Neural cell (in vitro differentiated cells): Measurements from ENCODE around the gene ALPG.

Experiments
- EZH2 ChIP-seq: fragments of 200-600, 300-800 bp; shearing (Covaris generic), sonication (generic); IDR thresholded peaks from 2 replicates; pipeline ENCODE4 v1.6.1; 2014; ENCODE audit warnings: antibody characterized with exemption, low read length, borderline replicate concordance, mild to moderate bottlenecking; ENCODE audit not compliant: insufficient read depth, poor library complexity, severe bottlenecking
- POLR2AphosphoS5 ChIP-seq: IDR thresholded peaks from 2 replicates; pipeline ENCODE4 v1.6.1; 2012

DNA sequence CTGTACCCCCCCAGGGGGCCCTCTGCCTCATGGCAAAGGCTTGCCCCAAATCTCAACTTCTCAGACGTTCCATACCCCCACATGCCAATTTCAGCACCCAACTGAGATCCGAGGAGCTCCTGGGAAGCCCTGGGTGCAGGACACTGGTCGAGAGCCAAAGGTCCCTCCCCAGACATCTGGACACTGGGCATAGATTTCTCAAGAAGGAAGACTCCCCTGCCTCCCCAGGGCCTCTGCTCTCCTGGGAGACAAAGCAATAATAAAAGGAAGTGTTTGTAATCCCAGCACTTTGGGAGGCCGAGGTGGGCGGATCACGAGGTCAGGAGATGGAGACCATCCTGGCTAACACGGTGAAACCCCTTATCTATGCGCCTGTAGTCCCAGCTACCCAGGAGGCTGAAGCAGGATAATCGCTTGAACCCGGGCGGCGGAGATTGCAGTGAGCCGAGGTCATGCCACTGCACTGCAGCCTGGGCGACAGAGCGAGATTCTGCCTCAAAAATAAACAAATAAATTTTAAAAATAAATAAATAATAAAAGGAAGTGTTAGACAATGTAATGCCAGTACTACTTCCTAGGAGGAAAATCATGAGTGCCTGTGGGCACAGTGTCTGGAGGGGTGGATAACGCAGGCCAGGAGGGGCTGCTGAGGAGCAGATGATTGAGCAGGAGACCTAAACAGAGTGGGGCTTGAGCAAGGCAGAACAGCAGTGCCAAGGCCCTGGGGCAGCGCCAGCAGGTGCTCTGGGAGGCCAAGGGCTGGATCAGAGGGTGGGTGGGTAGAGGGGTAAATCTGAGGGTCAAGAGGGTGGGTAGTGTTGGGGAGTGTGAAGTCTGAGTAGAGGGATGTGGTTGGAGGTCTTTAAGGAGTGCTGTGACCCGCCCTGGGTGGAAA lies 24.1 kb upstream of the ALPG start:
- TF ChIP-seq EZH2 (no peak), POLR2AphosphoS5 (no peak)
